ENCODE results near the gene SLC44A4.
"Not testable (repeated sequence)": the region's sequence is repeated elsewhere in the genome, so short reads cannot be mapped to it uniquely, and the experiment has no call there.

The SLC44A4 gene

GRCh38 chr6:31851980-31852718 lies 26.6 kb downstream of the SLC44A4 start:
- not testable (repeated sequence) for DNase-seq

- no peak for DNase-seq
These were observed 27.3 kb downstream of the SLC44A4 start for GRCh38 chr6:31851485-31851832.

- DNase-seq = no peak
These were observed 27.9 kb downstream of the SLC44A4 start for GRCh38 chr6:31850765-31851484.

GRCh38 chr6:31847276-31847978 lies 31.4 kb downstream of the SLC44A4 start:
- no peak for DNase-seq

- no peak for DNase-seq
These were observed 34.3 kb downstream of the SLC44A4 start for GRCh38 chr6:31844507-31844906.

GRCh38 chr6:31842053-31842452 lies 36.7 kb downstream of the SLC44A4 start:
- DNase-seq = no peak

- not testable (repeated sequence) for DNase-seq
These were observed 39.0 kb downstream of the SLC44A4 start for GRCh38 chr6:31839779-31840126.

- no peak for DNase-seq
These were observed 39.8 kb downstream of the SLC44A4 start for GRCh38 chr6:31838968-31839367.

- DNase-seq = not testable (repeated sequence)
These were observed 40.7 kb downstream of the SLC44A4 start for GRCh38 chr6:31838114-31838553.

- no peak for DNase-seq
These were observed 41.3 kb downstream of the SLC44A4 start for GRCh38 chr6:31837369-31838113.

- no peak for DNase-seq
These were observed 42.1 kb downstream of the SLC44A4 start for GRCh38 chr6:31836474-31837368.

- DNase-seq = no peak
These were observed 42.7 kb downstream of the SLC44A4 start for GRCh38 chr6:31836047-31836473.

GRCh38 chr6:31834367-31835250 lies 44.2 kb downstream of the SLC44A4 start:
- peak; percentile 74 for DNase-seq

GRCh38 chr6:31831350-31832215 lies 47.2 kb downstream of the SLC44A4 start:
- no peak for DNase-seq

GRCh38 chr6:31830886-31831335 lies 47.9 kb downstream of the SLC44A4 start:
- no peak for DNase-seq

- DNase-seq = no peak
These were observed 49.0 kb downstream of the SLC44A4 start for GRCh38 chr6:31829633-31830283.

- DNase-seq = peak; percentile 77
These were observed 51.3 kb downstream of the SLC44A4 start, which contains the start of gene HSPA1B for GRCh38 chr6:31827286-31828079. Gene HSPA1B, plus strand, starts transcription at chr6:31827738. Its CDS starts 213 bp downstream, at chr6:31827951.

- DNase-seq = no peak
These were observed 52.0 kb downstream of the SLC44A4 start for GRCh38 chr6:31826793-31827285.
